Measurements from ENCODE around the gene FAM13B.

The FAM13B gene

DNA sequence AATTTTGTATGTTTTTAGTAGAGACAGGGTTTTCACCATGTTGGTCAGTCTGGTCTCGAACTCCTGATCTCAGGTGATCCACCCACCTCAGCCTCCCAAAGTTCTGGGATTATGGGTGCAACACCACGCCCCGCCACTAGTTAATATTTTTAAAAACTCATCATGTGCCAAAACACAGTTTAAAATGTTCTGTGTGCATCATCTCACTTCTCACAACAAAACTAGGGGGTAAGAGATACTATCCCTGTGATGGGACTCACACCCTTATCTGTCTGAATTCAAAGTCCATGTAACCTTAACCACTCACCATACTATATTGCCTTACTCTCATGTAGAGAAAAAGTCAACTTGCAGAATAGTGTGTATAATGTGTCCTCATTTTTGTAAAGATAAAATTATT lies 141.0 kb downstream of the FAM13B start:
- no peaks in the 10 kb centered on the region for H3K36me3 ChIP-seq
- H3K9me3 ChIP-seq, result no peaks in the 10 kb centered on the region
- peaks cover 0 to 21% (median 9%) of the 10 kb centered on the region in 4 donors for H3K4me1 ChIP-seq
- intact Hi-C loops (cut with DNase I; ENCODE audit: low total_unique reads), result no loop called here
- no peaks in the 10 kb centered on the region for H3K27me3 ChIP-seq
- H3K27ac ChIP-seq, result no peak overlapping the region
- H3K4me3 ChIP-seq, result no peak overlapping the region
- no peak for TF ChIP-seq CTCF (IDR thresholded peaks at IDR 0.05)
- no peak for DNase-seq

- no peaks in the 10 kb centered on the region for H3K9me3 ChIP-seq
- no peaks in the 10 kb centered on the region for H3K27me3 ChIP-seq
- peaks cover 0 to 21% (median 9%) of the 10 kb centered on the region in 4 donors for H3K4me1 ChIP-seq
- H3K36me3 ChIP-seq, result no peaks in the 10 kb centered on the region
- H3K4me3 ChIP-seq, result no peak overlapping the region
- no peak for TF ChIP-seq CTCF (IDR thresholded peaks at IDR 0.05)
- no peak for DNase-seq
- intact Hi-C loops (cut with DNase I; ENCODE audit: low total_unique reads), result no loop called here
- H3K27ac ChIP-seq, result no peak overlapping the region
These were observed 142.0 kb downstream of the FAM13B start for GRCh38 chr5:137890845-137891244.

DNA sequence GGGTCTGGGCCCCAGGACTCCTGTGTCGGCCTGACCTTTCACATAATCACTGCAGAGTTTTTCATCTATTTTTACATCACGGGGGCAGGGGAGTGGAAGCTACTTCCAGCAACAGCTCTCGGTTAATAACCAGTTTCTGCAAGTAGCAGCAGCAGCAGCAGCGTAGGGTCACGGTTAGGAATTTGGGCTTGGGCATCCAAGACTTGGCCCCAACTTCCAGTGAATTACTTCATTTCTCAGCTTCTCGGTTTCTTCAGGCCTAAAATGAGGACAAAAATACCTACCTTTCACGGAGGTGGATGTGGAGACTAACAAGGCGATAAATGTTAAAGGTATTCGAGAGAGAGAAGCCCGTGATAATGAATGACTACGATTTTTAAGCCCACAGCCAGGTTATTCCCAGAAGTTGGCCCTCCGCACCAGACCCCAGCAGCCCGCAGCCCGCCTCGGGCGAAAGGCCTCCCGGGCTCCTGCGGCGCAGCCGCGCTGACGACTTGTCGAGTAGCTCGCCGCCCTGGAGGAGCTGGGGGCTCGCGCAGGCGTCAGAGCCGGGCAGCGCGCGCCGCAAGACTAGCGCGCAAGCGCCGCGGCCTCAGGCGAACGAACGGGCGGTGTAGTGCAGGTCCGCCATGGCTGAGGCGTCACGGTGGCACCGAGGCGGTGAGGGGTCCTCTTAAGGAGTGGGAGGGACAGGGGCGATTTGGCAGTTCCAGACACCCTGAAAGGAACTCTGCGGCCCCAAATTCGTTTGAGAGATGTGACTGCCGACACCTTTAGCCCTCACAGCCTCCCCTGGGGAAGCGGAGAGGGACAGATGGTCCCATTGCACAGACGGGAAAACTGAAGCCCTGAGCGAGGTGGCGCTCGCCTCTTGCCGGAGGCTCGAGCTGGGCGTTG lies 143.8 kb downstream of the FAM13B start, which contains the start of gene PKD2L2:
PKD2L2 (plus strand) TSS at position 595 of the 897 bp plus-strand sequence; CDS start at position 630, 35 bp downstream.
- Histone ChIP-seq H3K27ac (peak within 1 kb of the TSS; percentile 77 to 87), H3K27me3 (no peaks in the 10 kb centered on the region), H3K9me3 (no peaks in the 10 kb centered on the region), H3K4me3 (peak within 1 kb of the TSS; percentile 48 to 62), H3K4me1 (peaks cover 0 to 21% (median 9%) of the 10 kb centered on the region in 4 donors), H3K36me3 (no peaks in the 10 kb centered on the region)
- intact Hi-C loops (cut with DNase I; ENCODE audit: low total_unique reads), result no loop called here
- DNase-seq, result peak; percentile 67 to 88
- no peak for TF ChIP-seq CTCF (IDR thresholded peaks at IDR 0.05)

GRCh38 chr5:137888466-137888862 lies 144.4 kb downstream of the FAM13B start:
- H3K4me3 ChIP-seq, result peak overlapping the region; percentile 48 to 62
- intact Hi-C loops (cut with DNase I; ENCODE audit: low total_unique reads), result no loop called here

More at GRCh38 chr5:137888466-137888862, 144.4 kb downstream of the FAM13B start:
- Histone ChIP-seq H3K4me1 (peaks cover 0 to 21% (median 9%) of the 10 kb centered on the region in 4 donors), H3K9me3 (no peaks in the 10 kb centered on the region), H3K27me3 (no peaks in the 10 kb centered on the region), H3K27ac (peak overlapping the region; percentile 77 to 87), H3K36me3 (no peaks in the 10 kb centered on the region)
- TF ChIP-seq CTCF (IDR thresholded peaks at IDR 0.05), result no peak
- no peak for DNase-seq

Measured in tibial artery (tissue), 4 donors.